Measurements from ENCODE around the gene ZP1. TPM values are rescaled to one million over a fixed set of nuclear protein-coding genes. Genes with fewer than 3 reads are reported as not detected.

ZP1 gene
- total RNA-seq, 2 experiments from 2014 or later: 0.20 TPM; not detected in 1

DNA sequence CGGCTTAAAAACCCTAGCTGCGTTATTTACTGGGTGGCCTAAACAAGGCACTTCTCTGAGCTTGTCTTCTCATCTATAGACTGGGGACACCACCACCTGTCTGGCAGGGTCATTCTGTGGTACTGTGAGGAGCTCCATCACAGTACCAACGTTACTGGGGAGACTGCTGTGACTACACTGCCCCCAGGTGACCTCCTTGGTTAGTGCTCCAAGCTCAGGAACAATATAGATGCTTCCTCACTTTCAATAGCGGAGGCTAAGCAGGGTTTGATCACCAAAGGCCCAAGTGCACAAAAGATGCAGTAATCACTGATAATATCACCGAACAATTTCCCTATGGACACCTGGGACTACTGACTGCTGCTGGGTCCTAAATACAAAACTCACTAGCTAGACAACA is 20.2 kb downstream of the ZP1 start:
- peaks cover 66% of the 10 kb centered on the region for H3K36me3 Mint-ChIP-seq (ENCODE audit: low read depth)
- H3K4me3 Mint-ChIP-seq: no peak overlapping the region
- H3K4me1 Mint-ChIP-seq (ENCODE audit: low read depth): peaks cover 6% of the 10 kb centered on the region
- H3K27me3 Mint-ChIP-seq: no peaks in the 10 kb centered on the region
- Histone ChIP-seq H3K36me3 (ENCODE audit: insufficient read depth, low read length) (peaks cover 23% of the 10 kb centered on the region), H3K4me1 (ENCODE audit: insufficient read depth, low read length) (no peaks in the 10 kb centered on the region), H3K27ac (ENCODE audit: low read depth in 1 of 2, low read length in 2 of 2) (no peak overlapping the region), H3K9me3 (ENCODE audit: control insufficient read depth in 1 of 2, insufficient read depth in 1 of 2, low read length in 2 of 2) (no peaks in the 10 kb centered on the region), H3K4me3 (ENCODE audit: low read length) (no peak overlapping the region), H3K27me3 (ENCODE audit: control insufficient read depth in 1 of 2, insufficient read depth in 2 of 2, low read length in 2 of 2) (no peaks in the 10 kb centered on the region)
- no peaks in the 10 kb centered on the region for H3K9me3 Mint-ChIP-seq
- TF ChIP-seq CTCF (IDR thresholded peaks at IDR 0.05): no peak
- intact Hi-C loops (cut with DNase I, micrococcal nuclease): loop anchor here in 1 of 2 experiments (1.0 to 2.0 kb wide), 2 partner anchors 56 to 113 kb away; no protein-coding TSS in a partner anchor
- DNase-seq (peak in 7 of 14 experiments; percentile 11 to 64 (median 33)), ATAC-seq (ENCODE audit: poor library complexity) (peak; percentile 67)
- ChIA-PET CTCF (interaction anchor here (1.1 to 1.7 kb wide), 6 partner anchors 11 to 112 kb away, joined by 3 to 25 read pairs (median 4); no protein-coding TSS in a partner anchor), POLR2A (interaction anchor here (1.1 to 1.4 kb wide), 4 partner anchors 16 to 84 kb away, joined by 3 to 6 read pairs (median 4); partner anchors contain the start of gene CD6)
- peak overlapping the region; percentile 19 for H3K27ac Mint-ChIP-seq

- intact Hi-C loops (cut with DNase I, micrococcal nuclease): loop anchor here in 1 of 2 experiments (5.0 kb wide), 1 partner anchor 113 kb away; no protein-coding TSS in a partner anchor
- ATAC-seq (ENCODE audit: poor library complexity) (no peak), DNase-seq (no peak)
- peaks cover 42% of the 10 kb centered on the region for H3K36me3 ChIP-seq (ENCODE audit: insufficient read depth, low read length)
- no peak for TF ChIP-seq CTCF (IDR thresholded peaks at IDR 0.05)
- H3K27ac ChIP-seq (ENCODE audit: low read depth in 1 of 2, low read length in 2 of 2): no peak overlapping the region
- ChIA-PET POLR2A (interaction anchor here (1.4 kb wide), 1 partner anchor 19 kb away, joined by 3 read pairs; no protein-coding TSS in a partner anchor), CTCF (interaction anchor here (1.8 kb wide), 1 partner anchor 10 kb away, joined by 4 read pairs; no protein-coding TSS in a partner anchor)
- no peaks in the 10 kb centered on the region for H3K27me3 Mint-ChIP-seq
- no peaks in the 10 kb centered on the region for H3K27me3 ChIP-seq (ENCODE audit: control insufficient read depth in 1 of 2, insufficient read depth in 2 of 2, low read length in 2 of 2)
- H3K4me1 Mint-ChIP-seq (ENCODE audit: low read depth): peaks cover 6% of the 10 kb centered on the region
- peaks cover 67% of the 10 kb centered on the region for H3K36me3 Mint-ChIP-seq (ENCODE audit: low read depth)
- H3K4me3 ChIP-seq (ENCODE audit: low read length): no peak overlapping the region
- no peaks in the 10 kb centered on the region for H3K9me3 ChIP-seq (ENCODE audit: control insufficient read depth in 1 of 2, insufficient read depth in 1 of 2, low read length in 2 of 2)
- no peak overlapping the region for H3K27ac Mint-ChIP-seq
- no peak overlapping the region for H3K4me3 Mint-ChIP-seq
- H3K9me3 Mint-ChIP-seq: no peaks in the 10 kb centered on the region
- no peaks in the 10 kb centered on the region for H3K4me1 ChIP-seq (ENCODE audit: insufficient read depth, low read length)
Observed at GRCh38 chr11:60889869-60890311, 22.5 kb downstream of the ZP1 start.

DNA sequence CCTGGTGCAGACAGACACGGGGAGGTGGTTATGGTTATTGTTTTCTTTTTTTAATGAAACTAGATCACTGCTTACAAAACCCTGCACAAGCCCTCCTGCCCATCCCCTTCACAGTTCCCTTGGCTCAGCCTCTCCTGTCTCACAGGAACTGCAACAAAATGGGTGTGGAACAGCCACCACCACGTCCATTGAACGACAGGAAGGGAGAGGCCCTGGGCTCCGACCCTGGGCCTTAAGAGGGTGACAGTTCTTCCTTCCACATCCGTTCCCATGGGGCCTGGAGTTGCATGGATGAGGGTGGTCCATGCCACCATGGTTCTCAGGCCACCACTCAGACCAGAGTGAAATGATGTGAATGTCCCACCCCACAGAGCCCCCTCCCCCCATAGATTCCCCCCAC is 23.4 kb downstream of the ZP1 start:
- Histone ChIP-seq H3K4me1 (ENCODE audit: insufficient read depth, low read length) (no peaks in the 10 kb centered on the region), H3K27ac (ENCODE audit: low read depth in 1 of 2, low read length in 2 of 2) (no peak overlapping the region), H3K36me3 (ENCODE audit: insufficient read depth, low read length) (peaks cover 51% of the 10 kb centered on the region), H3K9me3 (ENCODE audit: control insufficient read depth in 1 of 2, insufficient read depth in 1 of 2, low read length in 2 of 2) (no peaks in the 10 kb centered on the region), H3K27me3 (ENCODE audit: control insufficient read depth in 1 of 2, insufficient read depth in 2 of 2, low read length in 2 of 2) (no peaks in the 10 kb centered on the region), H3K4me3 (ENCODE audit: low read length) (no peak overlapping the region)
- peaks cover 70% of the 10 kb centered on the region for H3K36me3 Mint-ChIP-seq (ENCODE audit: low read depth)
- no peak for TF ChIP-seq CTCF (IDR thresholded peaks at IDR 0.05)
- intact Hi-C loops (cut with DNase I, micrococcal nuclease): loop anchor here in 1 of 2 experiments (5.0 kb wide), 1 partner anchor 113 kb away; no protein-coding TSS in a partner anchor
- peaks cover 6% of the 10 kb centered on the region for H3K4me1 Mint-ChIP-seq (ENCODE audit: low read depth)
- no peaks in the 10 kb centered on the region for H3K9me3 Mint-ChIP-seq
- CTCF ChIA-PET: interaction anchor here (1.8 kb wide), 1 partner anchor 9 kb away, joined by 4 read pairs; no protein-coding TSS in a partner anchor
- POLR2A ChIA-PET: interaction anchor here (1.4 kb wide), 1 partner anchor 19 kb away, joined by 3 read pairs; no protein-coding TSS in a partner anchor
- no peaks in the 10 kb centered on the region for H3K27me3 Mint-ChIP-seq
- H3K27ac Mint-ChIP-seq: no peak overlapping the region
- DNase-seq (no peak), ATAC-seq (ENCODE audit: poor library complexity) (no peak)
- H3K4me3 Mint-ChIP-seq: no peak overlapping the region

Measured in CD4-positive, alpha-beta T cell (primary cell).